ENCODE results near the gene SMPDL3A. TPM values are rescaled to one million over a fixed set of nuclear protein-coding genes. Genes with fewer than 3 reads are reported as not detected.
A peak's percentile ranks its signal among the peaks of the same experiment; 100 is the strongest.

Gene SMPDL3A
- total RNA-seq, 4 donors from 2014 or later = 6.6 to 14.9 (median 7.4) TPM

GRCh38 chr6:122787721-122788120, 1.3 kb upstream of the SMPDL3A start:
- no peak for DNase-seq (ENCODE audit: extremely low spot score)
- Histone ChIP-seq H3K36me3 (no peaks in the 10 kb centered on the region), H3K9me3 (no peaks in the 10 kb centered on the region), H3K27me3 (no peaks in the 10 kb centered on the region), H3K4me1 (peaks cover 13 to 26% (median 23%) of the 10 kb centered on the region in 4 donors), H3K4me3 (no peak overlapping the region), H3K27ac (replicated peaks in 1 of 4) (peak overlapping the region in 1 of 4 donors; percentile 97)
- TF ChIP-seq CTCF (IDR thresholded peaks at IDR 0.05) = no peak
- TF ChIP-seq POLR2AphosphoS5 (IDR thresholded peaks at IDR 0.05) = no peak
- TF ChIP-seq EP300 (IDR thresholded peaks at IDR 0.05) = no peak
- no peak for TF ChIP-seq POLR2A (IDR thresholded peaks at IDR 0.05; ENCODE audit: low read depth)
- intact Hi-C loops (cut with DNase I) = no loop called here
- WGBS = 89% methylated on average over 4 of the region's 4 CpGs

- intact Hi-C loops (cut with DNase I) = no loop called here
- Histone ChIP-seq H3K4me3 (peak overlapping the region in 2 of 4 donors; percentile 82 to 84), H3K27me3 (no peaks in the 10 kb centered on the region), H3K4me1 (peaks cover 13 to 26% (median 23%) of the 10 kb centered on the region in 4 donors), H3K27ac (replicated peaks in 1 of 4) (peak overlapping the region; percentile 93 to 97 (median 95)), H3K36me3 (no peaks in the 10 kb centered on the region), H3K9me3 (no peaks in the 10 kb centered on the region)
- no peak for TF ChIP-seq EP300 (IDR thresholded peaks at IDR 0.05)
- TF ChIP-seq POLR2AphosphoS5 (IDR thresholded peaks at IDR 0.05) = no peak
- no peak for TF ChIP-seq CTCF (IDR thresholded peaks at IDR 0.05)
- TF ChIP-seq POLR2A (IDR thresholded peaks at IDR 0.05; ENCODE audit: low read depth) = no peak
- WGBS = 66% methylated on average over 6 of the region's 6 CpGs
- no peak for DNase-seq (ENCODE audit: extremely low spot score)
Observed at GRCh38 chr6:122788208-122788607, 850 bp upstream of the SMPDL3A start.

- peaks cover 13 to 26% (median 23%) of the 10 kb centered on the region in 4 donors for H3K4me1 ChIP-seq
- no peak for TF ChIP-seq EP300 (IDR thresholded peaks at IDR 0.05)
- TF ChIP-seq CTCF (IDR thresholded peaks at IDR 0.05) = no peak
- TF ChIP-seq POLR2AphosphoS5 (IDR thresholded peaks at IDR 0.05) = no peak
- TF ChIP-seq POLR2A (IDR thresholded peaks at IDR 0.05; ENCODE audit: low read depth) = no peak
- H3K27ac ChIP-seq (replicated peaks in 1 of 4) = peak overlapping the region; percentile 93 to 97 (median 95)
- 14% methylated on average over 10 of the region's 10 CpGs for WGBS
- no peaks in the 10 kb centered on the region for H3K9me3 ChIP-seq
- H3K4me3 ChIP-seq = peak overlapping the region; percentile 82 to 86 (median 83)
- DNase-seq (ENCODE audit: extremely low spot score) = no peak
- no peaks in the 10 kb centered on the region for H3K36me3 ChIP-seq
- intact Hi-C loops (cut with DNase I) = no loop called here
- H3K27me3 ChIP-seq = no peaks in the 10 kb centered on the region
Observed at GRCh38 chr6:122788663-122789181, 336 bp upstream of the SMPDL3A start.

- Histone ChIP-seq H3K36me3 (no peaks in the 10 kb centered on the region), H3K27me3 (no peaks in the 10 kb centered on the region), H3K4me1 (peaks cover 13 to 26% (median 23%) of the 10 kb centered on the region in 4 donors), H3K27ac (replicated peaks in 1 of 4) (peak overlapping the region; percentile 93 to 97 (median 95)), H3K4me3 (peak overlapping the region; percentile 82 to 86 (median 83)), H3K9me3 (no peaks in the 10 kb centered on the region)
- 1% methylated on average over 14 of the region's 14 CpGs for WGBS
- intact Hi-C loops (cut with DNase I) = no loop called here
- no peak for DNase-seq (ENCODE audit: extremely low spot score)
- TF ChIP-seq POLR2AphosphoS5 (IDR thresholded peaks at IDR 0.05) = no peak
- TF ChIP-seq EP300 (IDR thresholded peaks at IDR 0.05) = no peak
Observed at GRCh38 chr6:122790028-122790422, 967 bp downstream of the SMPDL3A start.

GRCh38 chr6:122790423-122791309, 1.6 kb downstream of the SMPDL3A start:
- WGBS = 62% methylated on average over 14 of the region's 14 CpGs
- no peak for DNase-seq (ENCODE audit: extremely low spot score)
- Histone ChIP-seq H3K4me3 (peak overlapping the region; percentile 82 to 86 (median 83)), H3K27me3 (no peaks in the 10 kb centered on the region), H3K27ac (replicated peaks in 1 of 4) (peak overlapping the region; percentile 93 to 97 (median 95)), H3K9me3 (no peaks in the 10 kb centered on the region), H3K4me1 (peaks cover 13 to 26% (median 23%) of the 10 kb centered on the region in 4 donors), H3K36me3 (no peaks in the 10 kb centered on the region)
- TF ChIP-seq POLR2AphosphoS5 (IDR thresholded peaks at IDR 0.05) = no peak
- no peak for TF ChIP-seq POLR2A (IDR thresholded peaks at IDR 0.05; ENCODE audit: low read depth)
- no peak for TF ChIP-seq CTCF (IDR thresholded peaks at IDR 0.05)
- no peak for TF ChIP-seq EP300 (IDR thresholded peaks at IDR 0.05)
- intact Hi-C loops (cut with DNase I) = no loop called here

Measured in esophagus muscularis mucosa (tissue), 4 donors.